Fibroblast of lung (primary cell): Measurements from ENCODE around the gene DAPK1. TPM values are rescaled to one million over a fixed set of nuclear protein-coding genes. Genes with fewer than 3 reads are reported as not detected.

Experiments used
- DNase-seq, 2 donors: peaks; one replicate each; pipeline versions ENCODE4 v3.0.0 to v3.0.0-alpha.2; 2010; ENCODE audit warnings: low read depth in 2 of 2
- H2AFZ ChIP-seq: 2 replicates; pipeline ENCODE4 v1.5.1; 2012; ENCODE audit warnings: low read length, control low read depth, inconsistent platforms
- H3K27ac ChIP-seq: 2 replicates; pipeline ENCODE4 v1.5.1; 2011; ENCODE audit warnings: low read length, control low read depth; ENCODE audit not compliant: insufficient read depth
- H3K27me3 ChIP-seq: 2 replicates; pipeline ENCODE4 v1.5.1; 2011; ENCODE audit warnings: mild to moderate bottlenecking, low read length; ENCODE audit not compliant: control insufficient read depth, insufficient read depth
- H3K36me3 ChIP-seq: 2 replicates; pipeline ENCODE4 v1.5.1; 2011; ENCODE audit warnings: low read length; ENCODE audit not compliant: control insufficient read depth, insufficient read depth
- H3K4me1 ChIP-seq: 2 replicates; pipeline ENCODE4 v1.5.1; 2011; ENCODE audit warnings: low read length; ENCODE audit not compliant: control insufficient read depth, insufficient read depth; ENCODE audit errors: extremely low read depth
- H3K4me2 ChIP-seq: 2 replicates; pipeline ENCODE4 v1.5.1; 2011; ENCODE audit warnings: low read length, control low read depth; ENCODE audit not compliant: insufficient read depth; ENCODE audit errors: extremely low read depth
- H3K4me3 ChIP-seq, 4 experiments: fragments of 200-600 bp in 1 of 4; sonication (generic) in 1 of 4; replicated peaks in 1 of 4; 2 replicates each; pipeline ENCODE4 v1.5.1; 2011 to 2016; ENCODE audit warnings: low read length in 4 of 4, low read depth in 3 of 4, mild to moderate bottlenecking in 3 of 4, control low read depth in 2 of 4, inconsistent platforms in 1 of 4, mixed read lengths in 1 of 4; ENCODE audit not compliant: insufficient read depth in 1 of 4; ENCODE audit errors: control extremely low read depth in 1 of 4
- H3K79me2 ChIP-seq: 2 replicates; pipeline ENCODE4 v1.5.1; 2012; ENCODE audit warnings: mild to moderate bottlenecking, low read length, inconsistent platforms; ENCODE audit not compliant: control insufficient read depth, insufficient read depth
- H3K9ac ChIP-seq: 2 replicates; pipeline ENCODE4 v1.5.1; 2011; ENCODE audit warnings: mild to moderate bottlenecking, low read length, control low read depth; ENCODE audit not compliant: insufficient read depth
- H3K9me3 ChIP-seq: 2 replicates; pipeline ENCODE4 v1.5.1; 2012; ENCODE audit warnings: low read depth, low read length; ENCODE audit not compliant: control insufficient read depth, insufficient read depth
- H4K20me1 ChIP-seq: 2 replicates; pipeline ENCODE4 v1.5.1; 2011; ENCODE audit warnings: low read length; ENCODE audit not compliant: control insufficient read depth, insufficient read depth; ENCODE audit errors: extremely low read depth
- CTCF ChIP-seq, 2 donors: IDR thresholded peaks in 1 of 2; conservative IDR thresholded peaks in 1 of 2; 1 replicate in 1 of 2; 2 replicates in 1 of 2; pipeline ENCODE4 v1.5.1; 2011 to 2012; ENCODE audit warnings: low read length in 2 of 2, control low read depth in 1 of 2, inconsistent platforms in 1 of 2, low read depth in 1 of 2, mild to moderate bottlenecking in 1 of 2
- EZH2 ChIP-seq: IDR thresholded peaks from 2 replicates; pipeline ENCODE4 v1.5.1; 2012; ENCODE audit warnings: low read length, control low read depth, mild to moderate bottlenecking; ENCODE audit errors: missing control alignments
- polyA plus RNA-seq, 2 donors: library from polyadenylated mRNA; depleted of rRNA in 1 of 2; stranded (reverse) in 1 of 2; unstranded in 1 of 2; fragments of >200 nt; gene quantifications; 2 replicates each; pipeline ENCODE4 v1.2.1, GENCODE V29; 2011 to 2012; ENCODE audit warnings: missing spikeins in 1 of 2
- total RNA-seq: library from RNA; depleted of rRNA; stranded (reverse); fragments of >200 nt; gene quantifications from 2 replicates; pipeline ENCODE4 v1.2.1, GENCODE V29; 2014

Gene DAPK1
- total and polyA plus RNA-seq, 2 donors (not counting 1 experiment from before 2014, with no cell fraction given): 1.1 to 15.5 TPM

DNA sequence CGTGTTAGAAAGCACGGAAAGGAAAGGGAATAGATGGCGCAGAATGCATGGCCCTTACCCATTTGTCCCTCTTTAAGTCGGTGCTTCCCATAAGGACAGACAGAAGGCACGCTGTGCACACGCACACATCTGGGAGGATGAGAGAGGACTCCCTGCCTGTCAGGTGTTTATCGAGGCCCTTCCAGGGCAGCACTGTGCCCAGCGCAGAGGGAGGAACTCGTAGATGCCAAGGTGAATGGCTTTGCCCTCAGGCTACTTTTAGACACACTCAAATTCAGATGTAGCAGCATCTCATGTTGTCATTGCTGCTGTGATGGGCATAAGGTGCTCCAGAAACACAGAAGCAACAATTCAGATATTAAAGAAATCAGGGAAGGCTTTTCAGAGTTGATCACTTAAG lies 158.1 kb downstream of the DAPK1 start:
- H3K4me2 ChIP-seq: no peak overlapping the region

GRCh38 chr9:87656485-87656884 lies 158.8 kb downstream of the DAPK1 start:
- H3K9me3 ChIP-seq: no peaks in the 10 kb centered on the region
- no peaks in the 10 kb centered on the region for H3K79me2 ChIP-seq
- H3K27ac ChIP-seq: no peak overlapping the region
- H4K20me1 ChIP-seq: no peaks in the 10 kb centered on the region
- TF ChIP-seq EZH2 (no peak), CTCF (conservative IDR thresholded peaks at IDR 0.05 in 1 of 2, IDR thresholded peaks at IDR 0.05 in 1 of 2; ENCODE audit: low read depth in 1 of 2, low read length in 2 of 2) (peak; percentile 26 to 49)
- no peak overlapping the region for H3K4me3 ChIP-seq
- H3K4me2 ChIP-seq: peak overlapping the region; percentile 48
- no peaks in the 10 kb centered on the region for H3K36me3 ChIP-seq
- peak; percentile 47 to 70 for DNase-seq
- H3K4me1 ChIP-seq: peaks cover 2% of the 10 kb centered on the region
- H3K27me3 ChIP-seq: no peaks in the 10 kb centered on the region
- no peak overlapping the region for H3K9ac ChIP-seq
- H2AFZ ChIP-seq: no peak overlapping the region

More for the DNA sequence above, 158.1 kb downstream of the DAPK1 start:
- peaks cover 2% of the 10 kb centered on the region for H3K4me1 ChIP-seq
- H3K79me2 ChIP-seq: no peaks in the 10 kb centered on the region
- no peak overlapping the region for H3K9ac ChIP-seq
- H3K36me3 ChIP-seq: no peaks in the 10 kb centered on the region
- H3K27me3 ChIP-seq: no peaks in the 10 kb centered on the region
- no peaks in the 10 kb centered on the region for H4K20me1 ChIP-seq
- DNase-seq: no peak
- TF ChIP-seq EZH2: no peak
- no peak for TF ChIP-seq CTCF (conservative IDR thresholded peaks at IDR 0.05 in 1 of 2, IDR thresholded peaks at IDR 0.05 in 1 of 2; ENCODE audit: low read depth in 1 of 2, low read length in 2 of 2)
- H3K4me3 ChIP-seq: no peak overlapping the region
- no peaks in the 10 kb centered on the region for H3K9me3 ChIP-seq
- no peak overlapping the region for H2AFZ ChIP-seq
- no peak overlapping the region for H3K27ac ChIP-seq

- no peaks in the 10 kb centered on the region for H3K9me3 ChIP-seq
- no peak overlapping the region for H3K4me3 ChIP-seq
- H4K20me1 ChIP-seq: no peaks in the 10 kb centered on the region
- H3K79me2 ChIP-seq: no peaks in the 10 kb centered on the region
- H2AFZ ChIP-seq: no peak overlapping the region
- no peak overlapping the region for H3K27ac ChIP-seq
- no peak for DNase-seq
- H3K9ac ChIP-seq: no peak overlapping the region
- TF ChIP-seq EZH2 (no peak), CTCF (conservative IDR thresholded peaks at IDR 0.05 in 1 of 2, IDR thresholded peaks at IDR 0.05 in 1 of 2; ENCODE audit: low read depth in 1 of 2, low read length in 2 of 2) (no peak)
- no peaks in the 10 kb centered on the region for H3K36me3 ChIP-seq
- H3K4me2 ChIP-seq: no peak overlapping the region
- peaks cover 2% of the 10 kb centered on the region for H3K4me1 ChIP-seq
- H3K27me3 ChIP-seq: no peaks in the 10 kb centered on the region
Observed at GRCh38 chr9:87657190-87657589, 159.5 kb downstream of the DAPK1 start.
